HL-60 (cell line): Measurements from ENCODE around the gene TGM2.

Experiments used
- DNase-seq, 2 experiments: peaks; one replicate each; pipeline ENCODE4 v3.0.0-alpha.2; 2010 to 2020; ENCODE audit warnings: low read depth in 1 of 2, low spot score in 1 of 2
- H3K27ac ChIP-seq: fragments of 250-450 bp; sonication (Bioruptor Pico); replicated peaks from 2 replicates; pipeline ENCODE4 v1.5.1; 2020; ENCODE audit warnings: mild to moderate bottlenecking, moderate library complexity
- H3K27me3 ChIP-seq: fragments of 250-450 bp; sonication (Bioruptor Pico); 2 replicates; pipeline ENCODE4 v1.5.1; 2021; ENCODE audit warnings: mild to moderate bottlenecking, moderate library complexity; ENCODE audit not compliant: insufficient read depth, poor library complexity, severe bottlenecking
- H3K4me3 ChIP-seq: replicated peaks from 2 replicates; pipeline ENCODE4 v1.5.1; 2011; ENCODE audit warnings: mild to moderate bottlenecking, control low read depth, low read length; ENCODE audit not compliant: insufficient read depth
- CTCF ChIP-seq: IDR thresholded peaks from one replicate; pipeline ENCODE4 v1.5.1; 2011; ENCODE audit warnings: low read length, control low read depth, inconsistent platforms; ENCODE audit not compliant: insufficient read depth
- GABPA ChIP-seq: IDR thresholded peaks from 2 replicates; pipeline ENCODE4 v1.6.1; 2012; ENCODE audit warnings: low read depth
- POLR2AphosphoS5 ChIP-seq: IDR thresholded peaks from 2 replicates; pipeline ENCODE4 v1.6.1; 2012; ENCODE audit warnings: low read depth
- REST ChIP-seq: IDR thresholded peaks from 2 replicates; pipeline ENCODE4 v1.6.1; 2012; ENCODE audit warnings: low read depth; ENCODE audit not compliant: insufficient replicate concordance
- SPI1 ChIP-seq: IDR thresholded peaks from 2 replicates; pipeline ENCODE4 v1.6.1; 2012; ENCODE audit warnings: low read depth, mild to moderate bottlenecking, borderline replicate concordance

TGM2 gene

GRCh38 chr20:38090061-38090460, 75.0 kb downstream of the TGM2 start:
- DNase-seq, result peak in 1 of 2 experiments; percentile 7
- no peak overlapping the region for H3K4me3 ChIP-seq

GRCh38 chr20:38089500-38089899, 75.6 kb downstream of the TGM2 start:
- no peak for DNase-seq
- no peak overlapping the region for H3K27ac ChIP-seq
- no peak overlapping the region for H3K4me3 ChIP-seq
- H3K27me3 ChIP-seq, result no peaks in the 10 kb centered on the region
- no peak for TF ChIP-seq POLR2AphosphoS5
- TF ChIP-seq CTCF, result no peak
- TF ChIP-seq SPI1, result no peak
- TF ChIP-seq REST, result no peak
- TF ChIP-seq GABPA, result no peak

More at GRCh38 chr20:38090061-38090460, 75.0 kb downstream of the TGM2 start:
- TF ChIP-seq REST, result no peak
- TF ChIP-seq SPI1, result no peak
- TF ChIP-seq CTCF, result no peak
- TF ChIP-seq POLR2AphosphoS5, result no peak
- TF ChIP-seq GABPA, result no peak
- no peak overlapping the region for H3K27ac ChIP-seq
- H3K27me3 ChIP-seq, result no peaks in the 10 kb centered on the region

- no peak for DNase-seq
- Histone ChIP-seq H3K27me3 (no peaks in the 10 kb centered on the region), H3K27ac (no peak overlapping the region), H3K4me3 (no peak overlapping the region)
- TF ChIP-seq GABPA, result no peak
These were observed 80.0 kb downstream of the TGM2 start for GRCh38 chr20:38085026-38085425.

GRCh38 chr20:38084425-38084951, 80.6 kb downstream of the TGM2 start:
- TF ChIP-seq GABPA, result no peak
- no peak for TF ChIP-seq CTCF
- no peak for TF ChIP-seq REST
- no peak for TF ChIP-seq POLR2AphosphoS5
- no peak for TF ChIP-seq SPI1
- Histone ChIP-seq H3K27me3 (no peaks in the 10 kb centered on the region), H3K27ac (no peak overlapping the region), H3K4me3 (no peak overlapping the region)
- DNase-seq, result no peak
